GM18870 (cell line): Measurements from ENCODE around the gene TTLL11.

Experiments used
- ATAC-seq: cut with Tn5 transposase; IDR thresholded peaks from one replicate; pipeline ENCODE4 v1.9.1; 2021; ENCODE audit warnings: moderate library complexity; ENCODE audit not compliant: unreplicated experiment

TTLL11 gene

DNA sequence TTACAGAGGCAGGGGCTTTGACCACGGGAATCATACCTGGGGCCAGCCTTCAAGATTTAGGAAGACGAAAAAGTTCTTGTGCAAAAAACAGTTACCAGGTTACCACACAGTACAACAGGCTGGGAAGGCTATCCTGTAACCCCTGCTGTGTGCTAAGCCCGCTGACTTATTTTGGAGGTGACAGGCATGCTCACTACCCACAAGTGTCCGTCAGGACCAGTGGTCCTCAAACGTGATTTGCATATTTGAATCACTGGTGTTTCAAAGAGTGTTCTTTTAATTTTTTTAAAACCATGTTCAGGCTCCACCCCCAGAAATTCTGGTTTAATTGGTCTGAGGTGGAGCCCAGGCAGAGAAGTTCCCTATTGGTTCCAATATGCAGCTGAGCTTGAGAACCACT lies 146.6 kb downstream of the TTLL11 start:
- ATAC-seq, result no peak

- ATAC-seq, result no peak
Measured at GRCh38 chr9:121945849-121946248, 147.3 kb downstream of the TTLL11 start.

- no peak for ATAC-seq
Measured at GRCh38 chr9:121945281-121945680, 147.8 kb downstream of the TTLL11 start.

DNA sequence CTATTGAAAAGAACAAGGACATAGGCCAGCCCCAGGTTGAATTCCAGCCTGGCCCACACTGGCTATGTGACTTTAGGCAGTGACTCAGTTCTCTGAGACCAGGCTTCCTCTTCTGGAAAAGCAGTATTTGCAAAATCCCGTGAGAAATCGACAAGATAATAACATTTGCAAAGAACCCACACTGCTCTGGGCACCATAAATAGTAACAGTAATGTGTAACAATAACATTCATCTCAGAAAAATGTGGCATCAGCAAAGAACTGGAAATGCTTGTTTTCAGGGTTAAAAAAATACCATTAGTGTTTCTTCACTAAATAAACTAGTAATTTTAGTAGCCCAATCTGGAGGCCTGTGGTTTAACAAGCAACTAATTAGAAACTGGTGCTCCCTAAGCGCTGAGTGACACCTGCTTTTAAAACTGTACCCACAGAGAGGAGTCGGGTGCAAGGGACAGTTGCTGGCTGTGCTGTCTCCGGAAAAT lies 148.4 kb downstream of the TTLL11 start:
- no peak for ATAC-seq

DNA sequence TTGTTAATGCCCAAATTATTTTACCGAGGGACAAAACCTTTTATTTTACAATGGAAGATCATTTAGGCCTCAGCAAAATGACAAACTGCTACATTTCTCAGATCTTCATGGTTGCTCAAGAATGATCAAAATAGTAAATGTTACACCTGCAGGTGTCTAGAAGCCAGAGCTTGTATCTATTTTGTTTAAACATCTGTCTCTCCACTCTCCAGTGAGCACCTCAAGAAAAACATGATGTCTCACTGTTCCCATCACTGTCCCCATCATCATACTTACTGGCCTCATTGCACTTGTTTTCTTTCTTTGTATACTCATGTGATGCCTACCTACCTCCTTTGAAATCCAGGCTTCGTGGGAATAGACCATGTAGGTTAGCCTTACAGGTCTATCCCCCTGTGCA lies 149.6 kb downstream of the TTLL11 start:
- no peak for ATAC-seq

DNA sequence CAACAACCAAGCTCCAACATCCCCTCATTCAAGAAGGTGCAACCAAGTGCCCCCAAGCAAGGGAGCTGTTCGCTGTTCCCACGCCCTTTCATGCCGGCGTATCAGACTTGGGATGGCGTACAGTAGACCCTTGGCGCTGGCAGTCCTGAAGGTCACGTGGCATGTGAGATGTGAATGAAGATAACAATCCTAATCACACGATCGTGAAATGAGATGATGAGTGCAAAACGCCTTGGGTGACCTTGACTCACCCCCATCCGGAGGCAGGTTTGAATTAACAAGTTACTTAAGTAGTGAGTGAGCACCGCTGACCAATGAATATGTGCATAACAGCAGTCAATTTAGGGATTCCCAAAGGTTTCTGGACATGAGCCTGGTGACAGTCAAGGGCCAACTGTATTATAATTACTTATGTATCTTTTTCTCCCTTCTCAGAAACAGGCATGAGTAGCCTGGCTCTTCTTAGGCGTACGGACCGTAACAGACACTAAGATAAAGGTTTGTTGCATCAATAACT lies 150.2 kb downstream of the TTLL11 start:
- ATAC-seq, result no peak

- no peak for ATAC-seq
Measured at GRCh38 chr9:121942313-121942712, 150.8 kb downstream of the TTLL11 start.

DNA sequence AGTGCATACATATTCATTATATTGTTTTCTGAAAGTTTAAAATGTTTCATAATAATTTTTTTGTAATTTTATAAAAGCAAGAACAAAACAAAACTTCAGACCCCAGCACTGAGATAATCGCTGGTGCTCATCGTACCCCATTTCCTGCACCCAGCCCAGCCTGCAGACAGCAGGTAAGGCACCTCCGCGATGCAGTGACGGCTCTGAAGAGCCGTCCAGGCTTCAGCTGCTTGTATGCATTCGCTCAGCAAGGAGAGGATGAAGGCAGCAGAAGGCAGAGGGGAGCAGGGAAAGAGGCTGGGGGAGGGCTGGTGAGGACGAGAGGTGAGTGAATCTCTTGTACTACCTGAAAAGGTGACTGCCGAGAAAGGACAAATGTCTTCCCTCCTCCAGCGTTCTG lies 153.5 kb downstream of the TTLL11 start:
- ATAC-seq, result no peak

DNA sequence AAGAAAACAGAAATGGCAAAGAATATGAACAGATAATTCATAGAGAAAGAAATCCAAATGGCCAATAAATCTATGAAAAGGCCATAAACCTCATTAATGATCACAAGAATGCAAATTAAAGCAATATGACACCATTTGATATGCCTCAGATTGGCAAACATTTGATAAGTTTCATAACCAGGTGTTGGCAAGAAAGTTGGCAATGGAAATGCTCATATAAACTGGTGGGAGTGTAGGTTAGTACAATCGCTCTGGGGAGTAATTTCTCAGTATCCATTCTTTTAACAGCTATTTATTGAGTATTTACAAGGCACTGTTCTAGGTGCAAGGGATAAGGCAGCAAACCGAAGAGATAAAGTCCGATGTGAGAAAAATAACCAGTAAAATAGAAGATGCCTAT lies 154.5 kb downstream of the TTLL11 start:
- no peak for ATAC-seq

DNA sequence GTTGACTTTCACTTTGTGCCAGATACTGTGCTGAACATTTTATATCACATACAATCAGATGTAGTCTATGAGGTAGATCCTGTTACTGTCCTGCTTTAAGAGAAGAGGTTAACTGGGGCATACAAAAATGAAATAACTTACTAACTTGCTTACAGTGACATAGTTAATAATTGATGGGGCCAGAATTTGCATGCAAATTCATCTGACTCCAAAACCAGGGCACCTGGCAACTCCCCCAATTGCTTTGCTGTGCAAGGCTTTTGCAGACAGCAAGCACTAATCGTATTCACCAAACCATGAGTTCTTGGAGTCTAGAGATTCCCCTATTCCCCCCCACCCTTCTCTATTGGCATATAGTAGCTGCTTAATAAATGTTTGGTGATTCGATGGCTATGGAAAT lies 155.9 kb downstream of the TTLL11 start:
- ATAC-seq, result no peak

DNA sequence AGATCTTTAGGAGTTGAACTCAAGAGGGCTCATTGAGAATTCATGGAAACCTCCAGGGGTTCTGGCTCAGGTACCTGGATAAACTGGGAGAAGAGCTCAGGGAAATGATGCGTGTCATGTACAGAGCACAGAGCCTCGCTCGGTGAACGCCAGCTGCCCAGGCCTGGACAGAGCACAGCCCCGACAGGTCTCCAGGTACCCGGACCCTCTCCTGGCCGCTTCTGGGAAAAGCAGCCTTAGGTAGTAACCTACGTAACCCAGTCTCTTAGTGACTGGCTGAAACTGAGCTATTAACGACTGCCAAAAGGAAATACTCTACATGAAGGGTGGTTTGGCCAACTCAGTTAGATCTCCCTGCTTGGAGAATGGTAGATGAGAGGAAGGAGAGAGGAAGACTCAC lies 157.4 kb downstream of the TTLL11 start:
- ATAC-seq, result no peak

DNA sequence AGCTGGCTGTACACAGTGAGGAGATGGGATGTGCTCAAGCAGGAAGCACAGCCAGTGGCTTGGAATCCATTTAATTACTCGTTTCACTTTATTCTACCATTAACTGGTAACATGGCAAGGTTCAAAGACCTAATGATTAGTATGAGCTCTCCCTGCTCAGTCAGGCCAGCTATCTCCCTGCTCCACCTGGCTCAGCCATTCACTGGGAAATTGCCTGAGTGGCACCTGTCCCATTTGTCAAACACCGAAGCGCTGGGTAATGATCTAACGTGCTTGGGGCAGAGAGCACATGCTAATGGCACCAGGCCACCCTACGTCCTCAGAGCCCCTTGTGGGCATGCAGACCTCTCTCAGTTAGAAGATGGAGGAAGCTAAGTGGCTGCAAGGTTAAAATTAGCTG lies 162.2 kb downstream of the TTLL11 start:
- no peak for ATAC-seq

- ATAC-seq, result no peak
Measured at GRCh38 chr9:121929893-121930875, 162.9 kb downstream of the TTLL11 start.

DNA sequence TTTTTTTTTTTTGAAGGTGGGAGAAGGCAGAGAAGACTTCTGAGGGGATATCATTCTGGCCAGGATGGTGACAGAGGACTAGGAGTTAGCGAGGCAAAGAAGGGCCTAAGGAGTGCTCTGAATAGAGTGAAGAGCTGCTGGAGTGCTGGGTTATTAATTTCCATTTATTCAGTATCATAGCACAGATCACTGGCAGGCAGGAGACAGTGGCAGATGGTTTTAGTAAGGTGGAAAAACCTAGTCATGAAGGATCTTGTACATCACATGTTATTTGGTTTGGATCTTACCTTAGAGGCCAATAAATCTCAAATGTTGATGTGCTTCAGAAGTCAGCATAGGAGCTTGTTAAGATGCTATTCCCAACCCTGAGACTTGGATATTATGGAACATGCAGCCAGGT lies 165.5 kb downstream of the TTLL11 start:
- no peak for ATAC-seq

- no peak for ATAC-seq
Measured at GRCh38 chr9:121927081-121927480, 166.0 kb downstream of the TTLL11 start.

GRCh38 chr9:121926351-121926801 lies 166.7 kb downstream of the TTLL11 start:
- no peak for ATAC-seq

DNA sequence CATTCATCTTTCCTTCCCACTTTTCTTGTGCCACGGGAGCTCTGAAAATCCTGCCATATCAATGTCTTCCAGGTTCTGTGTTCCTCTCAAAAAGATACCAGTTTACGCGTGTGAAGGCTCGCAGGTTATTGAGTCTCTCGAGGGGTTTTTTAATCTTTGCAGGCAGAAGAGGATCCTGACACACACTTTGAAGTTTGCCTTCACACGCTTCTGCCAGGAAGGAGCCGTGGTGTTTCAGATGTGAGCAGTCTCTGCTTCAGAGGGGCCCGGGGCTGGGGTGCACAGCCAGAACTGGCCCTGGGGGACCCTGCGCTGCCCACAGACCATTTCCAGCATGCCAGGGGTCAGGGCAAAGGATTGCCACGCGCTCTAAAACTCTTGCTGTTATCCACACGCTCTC lies 167.2 kb downstream of the TTLL11 start:
- ATAC-seq, result no peak

DNA sequence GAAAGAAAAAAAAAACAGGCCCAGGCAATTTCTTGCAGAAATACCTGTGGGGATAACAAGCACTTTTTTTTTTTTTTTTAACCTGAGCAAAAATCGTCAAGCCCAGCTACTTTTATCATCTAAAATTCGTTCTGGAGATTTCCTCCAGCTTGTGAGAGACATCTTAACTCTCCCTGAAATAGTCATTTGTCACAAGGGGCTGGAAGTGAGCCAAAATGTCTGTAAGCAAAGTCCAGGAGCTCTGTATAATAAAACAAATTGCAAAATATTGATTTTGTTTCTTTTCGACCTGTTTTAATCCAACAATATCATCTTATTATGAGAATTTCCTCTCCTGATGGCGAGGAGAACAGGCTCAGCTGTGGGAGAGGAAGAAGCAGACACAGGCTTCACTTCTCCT lies 168.4 kb downstream of the TTLL11 start:
- ATAC-seq, result no peak

- no peak for ATAC-seq
Measured at GRCh38 chr9:121921444-121921843, 171.7 kb downstream of the TTLL11 start.

- ATAC-seq, result no peak
Measured at GRCh38 chr9:121917375-121918335, 175.5 kb downstream of the TTLL11 start.

- ATAC-seq, result no peak
Measured at GRCh38 chr9:121915304-121915625, 177.8 kb downstream of the TTLL11 start.
